Midbrain (tissue), 1 donor: Measurements from ENCODE around the gene SLC25A22.

Experiments
- DNase-seq: peaks from one replicate; lab custom pipeline; 2025; lab: John Stamatoyannopoulos, UW

Gene SLC25A22

DNA sequence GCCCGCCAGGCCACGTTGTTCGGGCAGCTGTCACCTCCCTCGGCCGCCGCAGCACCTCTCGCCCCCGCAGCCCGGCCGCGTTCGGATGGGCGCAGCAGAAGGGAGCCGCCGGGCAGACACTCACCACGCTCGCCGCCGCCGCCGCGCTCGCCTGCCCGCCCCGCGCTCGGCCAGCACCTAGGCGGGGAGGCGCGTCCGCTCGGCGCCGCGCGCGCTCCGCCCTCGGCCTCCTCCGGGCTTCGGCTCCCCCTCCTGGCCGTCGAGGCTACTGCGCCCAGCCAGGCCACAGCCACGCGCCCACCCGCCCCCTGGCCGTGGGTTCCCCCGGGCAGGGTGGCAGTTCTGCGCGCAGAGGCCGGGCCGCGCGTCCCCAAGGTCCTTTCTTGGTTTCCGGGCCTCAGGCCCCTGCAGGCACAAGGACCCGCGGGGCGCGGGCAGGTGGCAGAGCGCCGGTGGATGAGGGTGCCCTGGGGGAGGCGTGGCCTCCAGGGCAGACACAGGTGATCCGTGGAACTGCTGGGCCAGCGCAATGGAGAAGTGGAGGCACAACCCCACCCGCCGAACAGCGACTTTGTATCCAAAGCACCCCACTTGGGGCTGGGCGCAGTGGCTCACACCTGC, at the start of gene SLC25A22:
Gene SLC25A22 (minus strand): TSS at position 189 of the 621 bp plus-strand sequence. CDS start 3,275 bp downstream, outside the sequence.
- peak; percentile 77 for DNase-seq

DNA sequence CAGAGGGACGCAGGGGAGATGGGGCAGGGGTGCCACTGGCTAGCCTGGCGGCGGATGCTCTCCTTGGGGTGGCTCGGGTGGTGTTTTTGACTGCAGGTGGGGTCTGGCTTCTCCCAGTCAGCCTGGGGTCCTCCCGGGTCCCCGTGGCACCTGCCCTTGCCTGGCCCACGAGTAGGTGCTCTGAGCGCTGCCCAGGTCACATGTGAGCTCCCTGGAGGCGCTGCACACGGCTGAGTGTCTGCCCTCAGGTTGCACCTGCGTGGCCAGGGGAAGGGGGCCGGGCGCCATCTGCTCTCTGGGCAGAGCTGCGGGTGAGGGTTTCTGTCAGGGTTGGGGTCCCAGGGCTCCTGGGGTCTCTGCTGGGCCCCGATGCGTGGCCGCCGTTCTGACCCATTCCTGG, 49.8 kb upstream of the SLC25A22 start:
- DNase-seq, result no peak

DNA sequence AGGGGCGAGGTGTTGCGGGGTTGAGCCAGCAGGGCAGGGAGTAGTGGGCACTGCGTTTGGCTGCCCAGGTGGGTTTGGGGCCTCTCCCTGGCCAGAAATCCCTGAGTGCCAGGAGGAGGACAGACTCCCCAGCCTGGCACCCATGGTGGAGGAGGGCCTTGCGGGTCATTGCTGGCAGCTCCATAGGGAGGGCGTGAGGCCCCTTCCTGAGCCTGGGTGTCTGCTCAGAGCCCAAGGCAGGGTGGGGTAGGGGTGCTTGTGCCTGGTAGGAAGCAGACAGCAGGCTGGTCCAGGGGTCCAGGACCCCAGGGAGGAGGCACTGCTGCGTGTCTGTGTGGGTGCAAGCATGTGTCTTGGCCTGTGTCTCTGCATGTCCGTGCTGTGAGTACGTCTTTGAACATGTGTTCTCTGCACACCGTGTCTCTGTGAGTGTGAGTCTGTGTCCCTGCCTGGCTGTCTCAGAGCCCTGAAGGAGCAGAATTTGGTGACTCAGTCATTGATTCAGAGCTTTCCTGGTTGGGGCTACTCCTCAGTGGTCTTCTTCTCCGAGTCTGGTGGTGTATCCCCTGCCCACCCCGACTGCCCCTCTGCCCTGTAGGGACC, 48.5 kb upstream of the SLC25A22 start:
- DNase-seq, result no peak

DNA sequence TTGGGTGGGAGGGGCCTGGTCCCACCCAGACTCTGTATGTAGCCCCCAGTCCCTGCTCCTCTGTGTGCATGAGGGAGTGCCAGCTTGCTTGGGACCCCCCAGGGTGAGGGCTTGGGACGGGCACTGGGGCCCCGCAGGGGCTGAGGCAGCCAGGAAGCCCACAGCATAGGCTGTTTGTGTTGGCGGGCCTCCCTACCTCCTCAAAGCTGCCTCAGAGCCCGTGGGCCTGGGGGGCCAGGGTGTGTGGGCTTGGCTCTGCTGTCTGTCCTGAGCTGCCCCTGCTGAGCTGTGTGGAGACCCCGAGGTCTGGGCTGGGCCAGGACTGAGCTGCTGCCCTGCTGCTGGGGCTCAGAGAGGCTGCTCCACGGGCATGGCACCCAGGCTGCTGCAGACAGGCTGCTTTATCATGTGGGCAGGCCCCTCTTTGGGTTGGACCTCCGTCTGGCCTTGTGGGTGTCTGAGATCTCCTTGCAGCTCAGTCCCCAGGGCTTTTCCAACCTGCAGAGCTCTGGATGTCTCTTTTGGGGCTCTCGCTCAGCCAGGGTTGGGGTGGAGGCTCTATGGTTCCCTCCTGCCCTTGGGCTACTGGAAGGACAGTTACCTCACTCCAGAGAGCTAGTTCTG, 47.9 kb upstream of the SLC25A22 start:
- no peak for DNase-seq

DNA sequence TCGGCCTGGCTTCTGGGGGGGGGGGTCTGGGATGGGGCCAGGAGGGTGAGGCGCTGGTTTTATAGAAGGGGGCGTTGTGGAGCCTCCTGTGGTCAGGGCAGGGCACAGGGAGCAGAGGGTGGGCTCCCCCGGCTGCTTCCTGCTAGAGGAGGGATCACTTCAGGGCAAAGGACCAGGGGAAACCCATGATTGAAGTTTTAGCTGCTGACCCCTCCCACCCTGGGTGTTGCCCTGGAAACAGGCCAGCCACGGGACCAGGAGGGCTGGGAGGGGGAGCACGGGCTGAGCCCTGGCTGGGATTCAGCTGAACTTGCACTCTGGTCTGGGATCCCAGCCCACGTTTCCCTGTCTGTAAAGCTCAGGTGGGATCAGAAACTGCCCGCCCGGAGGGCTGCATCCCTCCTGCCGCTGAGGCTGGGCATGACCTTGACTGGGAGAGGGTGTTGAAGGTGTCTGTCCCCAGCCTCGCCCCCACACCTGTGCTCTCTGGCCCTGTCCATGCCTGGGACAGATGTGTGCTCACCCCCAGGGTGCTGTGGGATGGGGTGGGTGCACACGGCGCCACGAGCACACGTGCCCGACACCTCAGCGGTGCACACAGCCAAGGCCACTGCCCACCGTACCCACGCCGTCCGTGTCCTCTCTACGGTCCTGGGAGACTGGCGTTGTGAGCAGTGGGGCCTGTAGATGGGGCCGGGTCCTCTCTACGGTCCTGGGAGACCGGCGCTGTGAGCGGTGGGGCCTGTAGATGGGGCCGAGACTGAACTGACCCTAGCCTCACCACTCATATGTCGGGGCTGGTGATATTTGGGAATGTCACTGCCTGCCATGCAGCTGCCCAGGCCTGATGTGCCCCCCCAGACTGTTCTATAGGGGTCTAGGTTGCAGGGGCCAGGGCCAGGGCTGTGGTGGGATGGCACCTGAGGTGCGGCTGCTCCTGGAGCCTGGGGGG, 46.9 kb upstream of the SLC25A22 start:
- DNase-seq, result peak; percentile 19

DNA sequence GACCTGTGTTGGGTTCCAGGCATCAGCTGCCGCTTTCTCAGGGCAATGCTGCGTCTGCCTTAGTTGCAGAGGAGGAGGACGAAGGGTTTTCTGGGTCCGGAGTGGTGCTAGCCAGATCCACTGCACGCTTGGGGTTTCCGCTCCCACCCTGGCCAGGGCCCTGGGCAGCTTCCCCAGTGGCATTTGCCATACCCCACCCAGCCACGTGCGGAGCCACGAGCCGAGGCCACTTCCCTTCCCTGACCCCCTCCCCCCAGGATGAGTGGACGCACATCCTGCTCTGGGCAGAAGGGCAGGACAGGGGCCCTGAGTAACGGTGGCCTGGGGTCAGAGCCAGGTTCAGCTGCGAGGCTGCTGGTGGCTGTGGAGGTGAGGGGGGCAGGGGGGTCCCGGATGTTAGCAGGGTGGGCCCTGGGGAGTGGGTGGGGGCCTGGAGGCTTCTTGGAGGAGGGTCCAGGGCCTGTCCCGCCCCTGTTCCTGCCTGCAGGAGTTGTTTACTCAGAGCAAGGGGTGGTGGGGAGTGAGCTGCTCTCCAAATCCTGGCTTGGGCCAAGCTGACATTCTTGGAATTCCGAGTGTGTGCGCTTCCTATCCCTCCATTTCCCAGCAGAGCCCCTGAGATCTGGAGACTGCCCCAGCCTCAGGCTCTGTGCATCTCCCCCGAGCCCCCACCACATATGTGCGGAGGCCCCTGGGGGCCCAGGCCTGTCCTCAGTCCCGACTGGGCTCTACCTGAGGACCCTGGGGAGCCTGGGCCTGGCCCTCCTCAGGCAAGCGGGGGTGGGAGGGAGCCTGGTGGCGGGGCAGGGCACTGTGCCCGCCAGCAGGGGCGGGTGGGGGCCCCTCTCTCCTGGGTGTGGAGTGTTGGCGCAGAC, 46.0 kb upstream of the SLC25A22 start:
- DNase-seq, result no peak

DNA sequence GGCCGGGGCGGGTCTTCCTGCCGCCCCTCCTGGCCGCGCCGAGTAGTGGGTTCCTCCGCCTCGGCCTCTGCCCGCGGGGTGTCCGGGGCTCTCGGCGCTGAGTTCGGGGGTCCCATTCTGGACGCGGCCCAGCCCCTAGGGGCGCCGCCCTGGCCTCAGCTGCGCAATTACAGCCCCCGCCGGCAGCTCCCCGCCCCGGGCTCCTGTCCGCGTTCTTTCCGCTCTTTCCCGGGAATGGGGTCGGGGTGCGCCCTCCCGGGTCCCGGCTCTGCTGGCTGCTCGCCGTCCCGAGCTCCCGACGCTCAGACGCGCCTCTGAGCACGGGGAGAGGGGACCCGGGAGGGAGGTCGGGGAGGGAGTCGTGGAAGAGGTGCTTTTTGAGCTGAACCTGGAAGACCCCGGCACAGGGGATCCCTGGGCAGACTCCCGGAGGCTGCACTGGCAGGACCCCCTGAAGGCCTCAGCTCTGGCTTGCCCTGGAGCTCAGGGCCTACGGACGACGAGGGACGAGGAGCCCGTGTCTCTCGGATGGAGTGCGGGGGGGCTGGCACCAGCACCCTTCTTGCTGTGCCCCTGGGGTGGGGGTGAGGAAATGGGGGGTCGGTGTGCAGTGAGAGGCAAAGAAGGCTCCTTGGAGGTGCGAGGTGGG, 45.1 kb upstream of the SLC25A22 start:
- DNase-seq, result no peak

DNA sequence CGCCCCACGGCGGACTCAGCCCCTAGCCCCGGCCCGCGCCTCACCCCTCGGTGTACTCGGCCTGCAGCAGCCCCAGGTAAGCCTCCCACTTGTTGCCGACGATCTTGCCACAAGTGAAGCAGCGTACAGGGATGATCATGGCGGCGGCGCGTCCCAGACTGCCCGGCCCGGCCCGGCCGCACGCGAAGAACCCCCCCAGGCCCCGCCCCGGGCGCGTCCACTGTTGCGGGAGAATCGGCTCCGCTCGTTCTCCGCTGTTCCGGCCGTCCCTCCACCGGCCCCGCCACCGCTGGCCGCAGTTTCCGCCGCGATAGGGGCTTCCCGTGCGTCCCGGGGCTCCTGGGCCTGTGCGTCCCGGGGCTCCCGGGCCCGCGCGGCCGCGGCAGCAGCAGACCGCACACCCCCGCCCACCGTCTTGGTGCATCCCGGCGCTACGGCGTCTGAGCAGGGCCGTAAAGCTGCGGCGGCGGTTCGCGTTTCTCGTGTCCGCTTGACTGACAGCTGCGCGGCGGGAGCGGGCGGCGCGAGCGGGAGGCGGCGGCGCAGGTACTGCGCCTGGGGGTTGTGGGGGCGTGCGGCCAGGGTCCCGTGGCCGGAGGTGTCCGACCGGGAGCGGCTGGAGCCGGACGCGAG, 44.4 kb upstream of the SLC25A22 start, which contains the start of the genes POLR2L and TSPAN4:
Gene POLR2L (minus strand): TSS at position 160 of the 633 bp plus-strand sequence. CDS start 21 bp downstream, at position 139.
Gene TSPAN4 (plus strand): TSS at position 483 of the 633 bp plus-strand sequence. CDS start 7,453 bp downstream, outside the sequence.
- peak; percentile 86 for DNase-seq

DNA sequence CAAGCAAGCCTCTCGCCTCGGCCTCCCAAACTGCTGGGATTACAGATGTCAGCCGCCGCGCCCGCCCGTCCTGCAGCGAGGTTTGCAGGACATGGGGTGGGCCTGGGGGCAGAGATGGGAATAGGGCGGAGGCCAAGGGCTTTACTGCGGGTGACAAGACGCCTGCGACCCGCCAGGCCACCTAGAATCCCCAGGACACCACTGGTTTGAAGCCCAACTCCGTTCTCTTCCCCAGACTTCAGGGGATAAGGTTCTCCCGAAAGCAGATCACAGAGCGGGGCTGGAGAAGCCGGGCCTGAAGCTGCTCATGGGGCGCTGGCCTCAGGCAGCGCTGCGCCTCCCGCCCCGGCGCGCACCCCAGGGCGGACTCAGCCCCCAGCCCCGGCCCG, 43.9 kb upstream of the SLC25A22 start:
- DNase-seq, result no peak

DNA sequence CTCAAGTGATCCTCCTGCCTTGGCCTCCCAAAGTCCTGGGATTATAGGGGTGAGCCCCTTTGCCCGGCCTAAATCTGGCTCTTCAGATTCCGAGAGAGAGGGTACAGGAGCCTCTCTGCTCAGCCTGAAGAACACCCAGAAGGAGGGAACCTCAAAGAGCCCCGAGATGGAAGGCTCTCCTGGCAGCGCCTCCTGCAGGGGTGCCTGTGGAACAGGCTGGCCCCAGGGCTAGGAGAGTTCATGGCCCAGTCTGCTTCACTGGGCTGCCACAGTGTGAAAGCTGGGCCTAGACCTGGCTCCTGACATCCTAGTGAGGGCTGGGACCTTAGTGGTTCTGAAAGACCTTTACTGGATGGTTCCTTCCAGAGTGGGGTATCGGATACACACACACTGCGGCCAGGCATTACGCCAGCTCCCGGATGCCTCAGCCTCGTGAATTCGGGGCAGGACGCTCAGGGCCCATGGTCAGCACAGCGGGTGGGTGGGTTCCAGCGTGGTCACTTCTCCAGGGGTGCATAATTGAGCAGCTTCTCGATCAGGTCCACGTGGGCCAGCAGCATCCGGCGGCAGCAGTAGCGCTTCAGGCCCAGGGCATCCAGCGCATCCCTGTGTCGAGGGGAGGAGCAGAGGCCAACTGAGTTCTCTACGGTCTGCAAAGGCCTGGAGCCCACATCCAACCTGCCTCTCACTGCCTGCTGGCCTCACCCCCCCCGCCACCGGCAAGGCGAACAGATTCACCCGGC, 42.0 kb upstream of the SLC25A22 start:
- no peak for DNase-seq

DNA sequence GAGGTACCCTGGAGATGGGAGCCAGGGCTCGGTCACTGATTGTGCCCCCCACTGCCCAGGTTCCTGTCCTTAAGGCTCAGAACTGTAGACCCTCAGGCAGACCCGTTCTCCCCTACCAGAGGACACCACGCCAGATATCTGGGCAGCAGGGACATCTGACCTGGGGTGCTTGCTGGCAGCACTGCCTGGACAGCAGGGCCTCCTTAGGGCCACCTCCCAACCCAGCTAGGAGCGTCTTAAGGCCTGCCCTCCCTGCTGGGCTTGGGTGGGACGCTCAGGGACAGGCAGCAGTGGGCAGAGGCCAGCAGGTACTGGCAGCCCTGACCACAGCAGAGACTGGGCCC, 41.2 kb upstream of the SLC25A22 start:
- no peak for DNase-seq

DNA sequence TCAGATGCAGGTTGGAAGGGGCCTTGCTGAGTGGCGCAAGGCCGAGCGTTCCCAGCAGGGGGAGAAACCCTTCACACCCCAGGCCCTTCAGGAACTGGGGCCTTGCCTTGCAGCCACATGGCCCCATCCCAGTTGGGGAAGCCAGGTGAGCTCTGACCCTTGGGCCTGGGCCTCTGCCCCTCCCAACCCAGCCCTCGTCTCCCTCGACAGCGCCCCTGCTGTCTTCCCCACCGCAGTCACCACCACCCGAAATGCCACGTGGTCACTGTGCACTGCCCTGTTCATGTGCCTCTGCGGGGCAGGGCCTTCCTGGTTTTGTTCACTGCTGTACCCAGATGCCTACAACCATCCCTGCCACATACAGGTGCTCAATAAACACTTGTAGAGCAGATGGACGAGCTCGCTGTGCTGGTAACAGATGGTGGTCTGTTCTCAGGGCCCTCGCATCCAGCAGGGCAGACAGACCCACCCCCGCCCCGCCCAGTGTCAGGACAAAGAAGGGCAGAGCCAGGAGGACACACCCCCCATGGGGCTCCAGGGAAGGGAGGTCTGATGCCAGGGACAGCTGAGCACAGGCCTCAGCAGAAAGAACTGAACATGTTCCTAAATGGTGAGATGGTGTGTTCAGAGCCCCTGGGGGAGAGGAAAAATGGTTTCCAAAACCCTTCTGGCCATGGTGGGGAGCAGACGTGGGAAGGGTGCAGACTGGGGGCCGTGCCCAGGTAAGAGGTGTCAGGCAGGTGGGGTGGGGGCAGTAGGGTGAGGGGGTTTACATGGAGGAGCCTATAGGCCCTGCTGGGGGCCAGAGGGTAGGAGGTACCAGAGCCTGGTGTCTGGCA, 40.6 kb upstream of the SLC25A22 start:
- no peak for DNase-seq

DNA sequence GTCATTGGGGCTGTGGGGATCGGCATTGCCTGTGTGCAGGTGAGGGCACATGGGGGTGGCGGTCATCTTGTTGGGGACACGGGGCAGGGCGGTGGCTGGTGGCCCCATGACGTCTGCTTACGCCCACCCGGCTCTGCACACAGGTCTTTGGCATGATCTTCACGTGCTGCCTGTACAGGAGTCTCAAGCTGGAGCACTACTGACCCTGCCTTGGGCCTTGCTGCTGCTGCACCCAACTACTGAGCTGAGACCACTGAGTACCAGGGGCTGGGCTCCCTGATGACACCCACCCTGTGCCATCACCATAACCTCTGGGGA, 39.9 kb upstream of the SLC25A22 start:
- no peak for DNase-seq

DNA sequence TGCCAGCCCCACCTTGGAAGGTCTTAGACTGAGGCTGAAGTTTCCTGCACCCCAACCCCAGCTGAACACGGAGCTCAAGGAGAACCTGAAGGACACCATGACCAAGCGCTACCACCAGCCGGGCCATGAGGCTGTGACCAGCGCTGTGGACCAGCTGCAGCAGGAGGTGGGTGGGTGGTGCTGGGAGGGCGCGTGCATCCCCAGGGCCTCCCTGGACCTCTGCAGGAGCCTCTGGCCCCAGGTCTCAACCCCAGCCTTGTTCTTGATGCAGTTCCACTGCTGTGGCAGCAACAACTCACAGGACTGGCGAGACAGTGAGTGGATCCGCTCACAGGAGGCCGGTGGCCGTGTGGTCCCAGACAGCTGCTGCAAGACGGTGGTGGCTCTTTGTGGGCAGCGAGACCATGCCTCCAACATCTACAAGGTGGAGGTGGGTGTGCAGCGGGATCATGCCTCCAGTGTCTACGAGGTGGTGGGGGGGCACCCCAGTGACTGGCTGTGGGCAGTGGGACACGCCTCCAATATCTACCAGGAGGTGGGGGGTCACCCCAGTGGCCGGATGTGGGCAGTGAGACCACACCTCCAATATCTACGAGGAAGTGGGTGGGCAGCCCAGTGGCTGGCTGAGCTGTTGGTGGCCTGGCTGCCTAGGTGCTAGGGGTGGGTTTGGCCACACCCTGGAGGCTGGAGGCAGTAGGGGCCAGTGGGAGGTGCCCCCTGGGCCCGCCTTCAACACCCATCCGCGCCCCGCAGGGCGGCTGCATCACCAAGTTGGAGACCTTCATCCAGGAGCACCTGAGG, 39.3 kb upstream of the SLC25A22 start:
- DNase-seq, result no peak

DNA sequence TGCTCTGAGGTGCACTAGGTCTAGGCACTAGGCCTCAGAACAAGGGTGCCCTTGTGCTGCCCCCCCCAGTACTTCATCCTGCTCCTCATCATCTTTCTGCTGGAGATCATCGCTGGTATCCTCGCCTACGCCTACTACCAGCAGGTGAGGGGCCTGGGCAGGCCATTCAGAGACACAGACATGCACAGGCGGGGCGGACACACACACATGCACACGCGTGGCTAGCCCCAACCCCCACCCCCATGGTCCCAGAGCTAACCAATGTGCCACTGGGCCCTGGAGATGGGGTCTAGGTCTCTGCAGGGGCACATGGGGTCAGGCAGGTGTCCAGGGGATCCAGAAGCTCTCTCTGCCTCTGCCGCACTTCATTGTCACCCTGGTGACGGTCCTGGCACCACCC, 38.6 kb upstream of the SLC25A22 start:
- DNase-seq, result no peak

DNA sequence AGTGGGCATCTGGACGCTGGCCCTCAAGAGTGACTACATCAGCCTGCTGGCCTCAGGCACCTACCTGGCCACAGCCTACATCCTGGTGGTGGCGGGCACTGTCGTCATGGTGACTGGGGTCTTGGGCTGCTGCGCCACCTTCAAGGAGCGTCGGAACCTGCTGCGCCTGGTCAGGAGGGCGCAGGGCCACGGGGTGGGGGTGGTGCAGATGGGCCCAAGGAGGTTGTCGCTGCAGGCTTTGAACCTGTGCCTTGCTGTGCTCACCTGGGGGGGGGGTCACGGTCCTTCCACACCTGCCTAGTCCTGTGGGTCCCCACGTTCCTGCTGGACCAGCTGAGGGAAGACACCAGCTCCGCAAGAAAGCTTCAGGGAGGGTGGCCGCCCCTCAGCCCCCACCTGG, 38.2 kb upstream of the SLC25A22 start:
- DNase-seq, result no peak

DNA sequence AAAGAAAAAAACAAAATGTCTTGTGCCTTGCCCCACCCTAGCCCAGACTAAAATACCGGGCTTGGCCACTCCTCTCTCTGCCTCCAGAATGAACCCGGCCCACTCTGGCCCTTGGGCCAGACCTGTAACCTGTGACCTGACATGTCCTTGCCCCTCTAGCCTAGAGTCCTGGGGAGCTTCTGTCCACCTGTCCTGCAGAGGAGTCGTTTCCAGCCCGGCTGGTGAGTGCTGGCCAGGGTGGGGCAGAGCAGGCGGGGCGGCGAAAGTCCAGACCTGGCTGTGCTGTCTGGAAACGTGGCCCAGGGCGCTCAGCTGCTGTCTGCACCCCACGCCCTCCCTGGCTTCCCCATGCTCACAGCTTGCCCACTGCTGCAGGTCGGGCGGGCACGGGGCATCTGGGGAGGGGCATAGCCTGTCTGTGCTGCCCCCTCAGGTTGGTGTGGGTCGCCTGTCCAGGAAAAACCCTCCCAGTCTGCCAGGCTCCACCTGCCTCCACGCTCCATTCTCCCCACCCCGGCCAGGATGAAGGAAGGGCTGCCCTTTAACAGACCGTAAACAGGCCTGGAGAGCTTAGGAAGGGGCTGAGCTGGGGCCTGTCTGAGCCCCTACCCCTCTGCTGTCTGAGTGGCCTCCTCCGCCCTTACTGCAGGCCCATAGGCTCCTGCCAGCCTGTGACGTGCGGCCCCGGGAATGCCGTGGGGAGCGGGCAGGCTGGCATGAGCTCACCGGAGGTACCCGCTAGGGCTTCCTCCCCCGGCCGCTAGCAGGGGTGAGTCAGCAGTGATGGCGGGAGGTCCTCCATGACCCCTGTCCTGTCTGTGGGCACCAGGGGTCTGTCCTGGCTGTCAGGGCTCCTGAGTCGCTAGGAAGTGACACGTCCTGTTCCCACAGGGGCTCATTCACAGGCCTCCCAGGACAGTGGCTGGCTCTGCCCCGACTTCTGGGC, 36.6 kb upstream of the SLC25A22 start:
- DNase-seq, result no peak
